HG03521 (cell line): ENCODE measurements around the gene BST1.
"Not testable (repeated sequence)": the region's sequence is repeated elsewhere in the genome, so short reads cannot be mapped to it uniquely, and the experiment has no call there.

ENCODE experiments used
- ATAC-seq: cut with Tn5 transposase; IDR thresholded peaks from one replicate; pipeline ENCODE4 v1.9.1; 2021; ENCODE audit warnings: mild to moderate bottlenecking, moderate library complexity; ENCODE audit not compliant: unreplicated experiment

BST1 gene

DNA sequence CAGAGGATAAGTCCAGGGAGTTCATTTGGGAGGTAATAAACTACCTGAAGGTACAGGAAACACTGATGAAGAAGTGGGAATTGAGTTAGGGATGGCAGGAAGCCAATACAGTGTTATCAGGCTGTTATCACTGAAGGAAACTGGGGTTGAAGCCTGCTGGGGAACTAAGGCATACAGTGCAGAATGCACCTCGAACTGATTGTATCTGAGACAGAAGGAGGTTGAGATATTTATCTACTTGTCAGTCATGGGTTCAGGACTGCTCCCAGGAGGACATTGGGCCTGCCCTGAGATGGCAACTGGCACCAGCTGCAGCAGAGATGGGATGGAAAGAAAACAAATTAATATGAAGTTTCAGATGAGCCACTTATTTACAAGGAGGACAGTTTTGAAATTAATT, 39.8 kb downstream of the BST1 start:
- ATAC-seq, result no peak

DNA sequence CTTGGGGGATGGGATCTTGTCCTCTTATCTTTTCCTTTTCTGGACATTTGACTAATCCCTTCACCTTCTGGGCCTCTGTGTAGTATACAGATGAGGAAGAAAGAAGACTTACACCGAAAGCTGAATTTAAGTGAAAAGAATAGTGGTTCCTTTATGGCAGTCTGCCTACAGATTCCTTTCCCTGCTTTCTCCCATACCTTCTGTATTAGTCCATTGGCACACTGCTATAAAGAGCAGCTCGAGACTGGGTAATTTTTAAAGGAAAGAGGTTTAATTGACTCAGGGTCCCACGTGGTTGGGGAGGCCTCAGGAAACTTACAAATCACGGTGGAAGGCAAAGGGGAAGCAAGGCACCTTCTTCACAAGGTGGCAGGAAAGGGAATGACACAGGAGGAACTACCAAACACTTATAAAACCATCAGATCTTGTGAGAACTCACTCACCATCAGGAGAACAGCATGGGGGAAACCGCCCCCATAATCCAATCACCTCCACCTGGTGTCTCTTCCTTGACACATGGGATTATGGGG, 41.2 kb downstream of the BST1 start:
- ATAC-seq, result no peak

DNA sequence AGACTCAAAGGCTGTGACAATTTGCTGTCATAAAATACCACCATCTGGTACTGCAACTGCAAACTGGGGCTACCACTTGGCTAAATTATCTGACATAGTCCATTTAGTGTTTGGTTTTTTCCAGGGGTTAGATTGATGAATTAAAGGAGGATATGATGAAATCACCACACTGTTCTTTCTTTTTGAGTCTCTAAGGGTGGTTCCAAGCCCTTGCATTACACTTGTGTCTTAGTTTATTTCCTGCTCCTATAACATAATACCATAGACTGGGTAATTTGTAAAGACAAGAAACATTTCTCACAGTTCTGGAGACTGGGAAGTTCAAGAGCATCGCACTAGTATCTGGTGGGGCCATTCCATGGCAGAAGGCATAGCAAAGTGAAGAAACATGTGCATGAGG, 43.2 kb downstream of the BST1 start:
- ATAC-seq, result no peak

DNA sequence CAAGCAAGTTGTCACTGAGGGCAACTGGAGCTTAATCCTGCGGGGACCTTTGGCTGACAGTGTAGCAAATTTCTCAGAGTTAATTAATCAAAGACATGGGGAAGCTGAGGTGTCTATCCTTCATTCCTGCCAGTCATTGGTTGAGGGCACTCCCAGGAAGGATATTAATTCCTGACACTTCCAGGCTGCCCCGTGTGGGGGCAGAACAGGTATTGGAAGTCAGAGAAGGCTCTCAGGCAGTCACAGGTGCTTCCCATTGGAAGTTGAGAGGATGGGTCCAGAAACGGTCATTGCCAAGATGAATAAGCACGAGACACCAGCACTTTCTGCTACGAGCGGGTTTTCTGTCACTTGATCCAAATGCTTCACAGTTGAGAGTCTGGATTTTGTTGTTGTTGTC, 46.1 kb downstream of the BST1 start:
- no peak for ATAC-seq

DNA sequence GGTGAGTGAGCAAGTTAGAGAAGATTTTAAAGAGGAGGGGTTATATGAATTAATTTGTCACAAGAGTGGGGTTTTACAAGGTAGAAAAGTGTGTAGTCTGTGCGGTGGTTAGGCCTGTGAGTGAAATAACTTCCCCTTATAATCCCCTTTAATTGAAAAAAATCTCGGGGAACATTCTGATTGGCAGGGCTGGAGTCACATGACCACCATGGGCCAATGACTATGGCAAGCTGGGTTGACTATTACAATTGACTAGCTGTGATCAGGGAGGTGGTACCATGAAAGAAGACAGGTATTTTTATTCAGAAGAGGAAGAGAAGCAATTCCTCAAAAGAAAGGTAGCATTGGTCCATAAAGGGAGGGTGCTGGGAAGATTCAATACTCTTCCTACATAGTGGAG, 48.3 kb downstream of the BST1 start:
- no peak for ATAC-seq

DNA sequence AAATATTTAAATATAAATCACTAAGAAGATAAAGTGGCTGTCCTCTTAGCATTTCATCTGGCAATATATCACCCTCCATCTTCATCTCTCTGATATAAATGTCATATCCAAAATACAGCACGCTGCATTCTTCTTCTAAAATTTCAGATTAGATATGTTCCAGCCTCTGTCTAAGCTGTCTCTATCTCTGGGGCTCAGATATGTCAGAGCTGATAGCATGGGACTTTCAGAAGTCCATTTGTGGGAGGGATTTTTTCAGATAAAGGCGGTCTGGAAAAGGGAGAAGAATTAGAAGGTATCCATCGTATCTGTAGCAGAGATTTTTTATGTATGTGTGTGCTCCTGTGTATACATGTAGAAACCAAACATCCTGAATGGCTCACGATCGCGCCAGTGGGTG, 50.2 kb downstream of the BST1 start:
- no peak for ATAC-seq

DNA sequence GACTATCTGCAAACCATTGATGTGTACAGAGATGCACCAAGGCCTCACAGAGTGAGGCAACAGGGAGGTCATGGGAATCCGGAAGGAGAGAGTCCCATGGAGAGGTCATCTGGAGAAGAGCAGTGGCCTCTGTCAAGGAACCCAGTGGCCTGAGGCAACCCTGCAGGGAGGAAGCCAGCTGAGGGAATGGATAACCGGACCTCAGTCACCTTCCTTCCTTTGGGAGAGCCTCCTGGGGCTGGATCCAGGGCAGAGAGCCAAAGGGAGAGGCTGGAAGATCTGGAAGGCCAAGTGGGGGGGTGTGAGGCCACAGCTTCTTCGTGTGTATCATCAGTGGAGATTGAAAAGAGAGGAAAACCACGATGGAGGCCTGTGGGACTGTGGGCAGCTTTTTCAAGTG, 50.9 kb downstream of the BST1 start:
- ATAC-seq, result no peak

DNA sequence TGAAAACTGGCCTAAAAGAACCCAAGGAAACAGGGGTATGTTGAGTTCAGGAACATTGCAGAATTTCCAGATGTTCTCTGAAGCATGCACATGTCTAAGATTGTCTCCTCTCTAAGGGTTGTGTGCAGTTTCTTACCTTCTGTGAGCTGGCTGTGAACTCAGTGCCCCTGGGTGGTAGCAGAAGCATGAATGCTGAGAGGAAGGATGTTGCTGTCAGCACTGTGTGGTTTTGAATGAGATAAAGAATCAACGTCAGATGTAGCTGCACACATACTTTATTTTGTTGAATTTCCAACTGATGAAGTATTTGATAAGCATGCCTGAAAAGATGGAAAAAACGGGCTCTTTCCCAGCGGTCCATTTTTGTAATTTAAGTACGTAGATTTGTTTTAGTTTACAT, 51.5 kb downstream of the BST1 start:
- ATAC-seq, result no peak

DNA sequence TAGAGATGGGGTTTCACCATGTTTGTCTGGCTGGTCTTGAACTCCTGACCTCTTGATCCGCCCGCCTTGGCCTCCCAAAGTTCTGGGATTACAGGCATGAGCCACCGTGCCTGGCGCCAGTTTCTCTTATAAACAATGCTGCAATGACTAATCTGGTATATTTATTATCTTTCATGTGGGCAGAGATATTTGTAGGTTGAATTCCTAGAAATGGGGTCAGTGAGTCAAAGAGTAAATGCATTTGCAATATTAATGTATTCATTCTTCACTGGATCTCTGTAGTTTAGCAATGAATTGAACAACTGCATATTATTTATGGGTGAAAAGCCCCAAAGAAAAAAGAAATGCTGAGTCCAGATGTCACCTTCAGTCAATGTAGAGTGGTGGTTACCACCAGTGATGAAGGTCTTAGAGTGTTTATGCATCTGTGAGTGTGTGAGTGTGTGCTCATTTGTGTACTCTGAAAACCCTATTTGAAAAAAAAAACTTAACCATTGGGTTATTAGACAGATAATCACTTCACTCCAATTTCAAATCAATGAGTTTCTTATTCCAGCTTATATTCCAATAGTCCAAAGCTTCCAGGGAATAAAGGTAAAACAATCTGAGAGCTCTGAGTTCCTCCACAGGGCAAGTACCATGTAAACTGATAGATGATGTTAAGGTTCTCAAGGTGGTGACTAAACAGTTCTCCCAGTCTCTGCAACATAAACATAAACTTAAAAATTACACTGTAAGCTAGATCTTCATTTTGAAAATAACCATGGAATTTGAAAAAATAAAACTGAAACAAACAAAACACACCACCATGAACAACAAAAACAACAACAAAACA, 52.7 kb downstream of the BST1 start:
- ATAC-seq, result peak; percentile 3

DNA sequence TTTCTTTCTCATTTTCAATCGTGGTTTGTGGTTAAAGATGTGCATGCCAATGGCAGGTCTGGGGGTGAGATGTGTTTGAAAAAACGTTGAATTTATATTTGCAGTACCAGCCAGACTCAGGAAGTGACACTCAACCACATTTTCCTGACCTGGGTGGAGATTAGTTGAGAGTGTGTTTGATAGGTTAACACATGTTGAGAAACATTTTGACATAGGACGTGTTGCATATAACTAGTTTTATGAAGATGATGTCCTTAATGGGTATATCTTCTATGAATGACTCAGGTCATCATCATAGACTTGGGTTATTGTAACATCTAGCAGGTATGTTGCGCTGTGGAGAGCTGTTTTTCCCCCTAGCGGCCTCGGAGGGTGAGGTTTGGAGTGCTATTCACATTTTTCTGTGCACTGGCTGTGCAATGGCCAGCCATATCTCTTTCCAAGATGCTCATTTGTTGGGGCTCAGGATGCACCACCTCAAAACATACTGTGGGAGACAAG, 53.5 kb downstream of the BST1 start:
- peak; percentile 75 for ATAC-seq

DNA sequence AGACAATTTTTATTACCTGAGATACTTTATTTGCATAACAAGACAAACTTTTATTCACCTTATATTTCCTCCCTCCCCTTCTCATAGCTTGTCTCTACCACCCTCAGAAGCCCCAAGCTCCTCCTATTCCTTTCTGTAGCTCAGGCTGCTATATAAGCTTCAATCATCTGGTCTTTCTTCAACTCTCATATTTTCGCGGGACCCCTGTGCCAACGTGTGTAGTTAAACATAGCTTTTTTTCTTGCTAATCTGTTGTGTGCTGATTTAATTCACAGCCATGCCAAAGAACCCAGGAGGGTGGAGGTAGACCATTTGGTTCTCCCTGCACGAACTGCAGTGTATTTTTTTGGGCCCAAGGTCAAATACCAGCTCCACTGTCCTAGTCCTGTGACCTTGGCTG, 54.2 kb downstream of the BST1 start:
- ATAC-seq, result no peak

DNA sequence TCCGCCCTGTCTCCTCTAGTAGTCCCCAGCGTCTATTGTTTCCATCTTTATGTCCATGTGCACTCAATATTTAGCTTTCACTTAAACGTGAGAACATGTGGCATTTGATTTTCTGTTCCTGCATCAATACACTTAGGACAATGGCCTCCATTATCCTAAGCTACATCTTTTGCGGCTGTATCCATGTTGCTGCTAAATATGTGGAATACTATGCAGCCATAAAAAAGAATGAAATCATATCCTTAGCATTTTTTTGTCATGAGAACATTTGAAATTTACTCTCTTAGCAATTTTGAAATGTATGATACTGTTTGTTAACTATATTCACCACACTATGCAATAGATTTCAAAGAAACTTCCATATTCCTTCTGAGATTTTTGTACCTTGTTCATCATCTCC, 55.4 kb downstream of the BST1 start:
- no peak for ATAC-seq

DNA sequence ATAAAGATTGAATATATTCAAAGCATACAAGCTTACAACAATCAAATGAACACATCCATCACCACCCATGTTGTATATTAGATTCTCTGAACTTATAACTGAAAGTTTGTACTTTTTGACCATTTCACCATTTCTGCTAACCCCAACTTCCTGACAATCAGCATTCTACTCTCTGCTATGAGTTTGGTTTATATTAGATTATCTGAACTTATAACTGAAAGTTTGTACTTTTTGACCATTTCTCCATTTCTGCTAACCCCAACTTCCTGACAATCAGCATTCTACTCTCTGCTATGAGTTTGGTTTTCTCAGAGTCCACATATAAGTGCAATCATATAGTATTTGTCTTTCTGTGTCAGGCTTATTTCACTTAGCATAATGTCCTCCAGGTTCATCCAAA, 59.6 kb downstream of the BST1 start:
- not testable (repeated sequence) for ATAC-seq

DNA sequence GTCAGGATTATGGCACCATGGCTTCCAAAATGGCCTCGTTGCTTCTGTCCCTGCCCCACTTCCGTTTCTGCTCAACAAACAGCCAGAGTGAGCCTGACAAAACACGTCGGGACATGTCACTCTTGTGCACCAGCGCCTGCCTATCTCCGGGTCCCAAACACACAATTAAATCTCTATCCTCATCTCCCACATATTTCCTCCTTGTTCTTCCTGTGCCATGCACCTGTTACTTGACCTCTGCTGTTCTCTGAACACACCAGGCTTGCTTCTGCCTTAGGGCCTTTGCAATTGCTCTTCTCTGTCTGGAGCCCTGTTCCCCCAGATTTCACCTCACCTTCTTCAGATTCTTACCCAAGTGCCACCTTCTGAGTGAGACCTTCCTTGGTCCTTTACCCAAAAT, 62.5 kb downstream of the BST1 start:
- ATAC-seq, result no peak

DNA sequence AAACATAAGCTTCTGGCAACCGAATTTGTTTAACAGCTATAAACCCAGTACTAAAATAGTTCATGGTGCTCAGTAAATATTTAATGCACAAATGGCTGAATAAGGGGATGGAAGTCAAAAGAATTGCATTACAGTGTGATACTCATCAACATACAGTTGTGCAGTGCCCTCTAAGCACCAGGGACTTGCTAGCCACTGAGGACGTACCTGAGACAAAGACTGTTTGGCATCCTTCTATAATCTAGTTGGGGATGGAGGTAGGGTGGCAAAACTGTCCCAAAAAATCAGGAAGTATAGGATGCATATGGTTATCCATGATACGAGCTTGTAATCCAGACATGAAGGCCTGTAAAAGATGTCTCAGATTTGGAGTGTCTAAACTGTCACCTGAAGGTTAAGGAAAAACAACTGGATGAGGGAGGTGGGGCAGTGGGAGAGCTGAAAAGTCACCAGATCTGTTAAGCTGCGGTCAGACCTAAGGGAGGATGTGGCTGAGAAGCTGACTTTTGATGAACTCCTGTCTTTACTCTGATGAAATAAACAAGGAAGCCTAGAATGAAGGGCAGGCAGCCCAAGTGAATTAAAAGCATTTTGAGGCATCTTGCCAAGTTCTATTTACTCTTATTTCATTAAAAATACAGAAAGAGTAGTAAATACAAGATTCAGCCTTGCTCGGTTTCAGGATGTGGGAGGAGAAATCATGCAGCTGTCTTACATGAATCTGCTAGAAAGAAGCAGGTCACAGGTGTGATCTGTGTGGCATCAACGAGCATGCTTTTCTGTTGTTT, 63.2 kb downstream of the BST1 start:
- peak; percentile 60 for ATAC-seq

DNA sequence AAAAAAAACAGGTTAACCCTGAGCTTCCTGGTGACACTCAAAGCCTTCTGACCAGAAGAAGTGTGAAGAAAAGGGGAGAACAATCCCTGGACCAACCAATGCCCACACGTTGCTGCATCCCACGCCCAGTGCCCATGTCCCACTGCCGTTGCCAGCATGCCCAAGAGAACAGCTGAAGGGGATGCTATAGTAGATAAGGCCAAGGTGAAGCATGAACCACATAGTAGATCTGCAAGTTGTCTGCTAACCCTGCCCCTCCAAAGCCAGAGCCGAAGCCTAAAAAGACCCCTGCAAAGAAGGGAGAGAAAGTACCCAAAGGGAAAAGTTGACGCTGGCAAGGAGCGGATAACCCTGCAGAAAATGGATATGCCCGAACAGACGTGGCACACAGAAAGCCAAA, 64.0 kb downstream of the BST1 start:
- no peak for ATAC-seq

DNA sequence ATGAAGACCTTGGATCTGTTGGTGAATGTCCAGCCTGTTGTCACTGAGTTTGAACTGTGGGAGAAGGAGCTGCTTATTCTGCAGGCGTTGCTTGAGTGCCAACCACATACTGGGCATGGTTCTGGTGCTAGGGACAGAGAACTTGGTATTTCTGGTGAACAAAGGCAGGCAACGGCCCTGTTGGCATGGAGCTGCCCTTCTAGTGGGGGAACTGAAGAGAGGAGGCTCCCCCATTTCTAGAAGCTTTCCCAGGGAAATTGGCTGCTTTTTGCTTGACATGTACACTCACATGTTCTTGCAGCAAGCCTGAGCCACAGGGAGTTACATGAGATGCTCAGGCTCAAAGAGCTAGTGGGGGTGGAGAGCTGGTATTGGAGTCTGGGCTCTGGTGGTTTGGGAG, 66.3 kb downstream of the BST1 start:
- ATAC-seq, result no peak

DNA sequence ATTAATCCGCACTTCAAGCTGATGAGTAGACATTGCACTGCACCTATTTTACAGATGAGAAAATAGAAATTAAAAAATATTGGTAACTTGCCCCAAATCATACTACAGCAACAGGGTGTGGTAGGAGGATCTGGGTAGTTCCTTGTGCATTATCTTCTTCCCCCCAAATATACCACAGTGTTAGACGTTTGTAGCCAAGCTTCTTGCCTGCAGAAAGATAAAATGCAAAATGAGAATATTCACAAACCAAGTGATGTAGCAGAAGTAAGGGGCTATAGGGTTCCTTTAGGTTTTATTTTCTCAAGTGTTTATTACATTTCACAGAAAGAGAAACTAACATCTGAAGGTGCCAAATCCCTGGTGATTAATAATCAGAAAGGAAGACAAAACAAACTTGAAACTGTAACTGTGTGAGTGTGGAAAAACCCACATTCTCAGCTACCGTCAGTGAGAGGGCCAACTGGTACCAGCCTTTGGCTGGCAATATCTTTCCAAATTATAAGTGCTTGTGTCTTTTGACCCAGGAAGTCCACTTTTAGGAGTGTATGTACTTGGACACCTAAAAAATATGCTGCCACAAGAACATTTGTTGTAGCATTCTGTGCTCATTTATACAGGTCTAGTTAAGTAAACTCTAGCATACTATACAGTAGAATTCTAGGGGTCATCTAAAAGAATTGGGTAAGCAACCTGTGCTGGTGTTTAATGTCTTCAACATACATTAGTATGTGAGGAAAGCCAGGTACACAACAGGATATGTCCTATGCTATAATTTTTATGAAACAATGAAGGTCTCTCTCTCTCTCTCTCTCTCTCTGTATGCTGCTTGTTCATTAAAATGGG, 68.6 kb downstream of the BST1 start:
- peak; percentile 48 for ATAC-seq

DNA sequence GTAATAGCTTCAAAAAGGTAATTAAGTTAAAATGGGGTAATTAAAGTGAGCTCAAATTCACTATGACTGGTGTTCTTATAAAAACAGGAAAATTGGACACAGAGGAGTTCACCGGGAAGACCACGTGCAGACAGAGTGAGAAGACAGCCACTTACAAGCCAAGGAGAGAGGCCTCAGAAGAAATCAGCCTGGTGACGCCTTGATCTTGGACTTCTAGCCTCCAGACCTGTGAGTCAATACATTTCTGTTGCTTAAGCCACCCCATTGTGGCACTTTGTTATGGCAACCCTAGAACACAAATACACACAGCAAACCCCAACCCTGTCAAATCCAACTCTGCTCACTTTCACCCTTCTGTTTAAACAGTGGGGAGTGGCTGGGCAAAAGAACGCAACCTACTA, 71.2 kb downstream of the BST1 start:
- ATAC-seq, result no peak

DNA sequence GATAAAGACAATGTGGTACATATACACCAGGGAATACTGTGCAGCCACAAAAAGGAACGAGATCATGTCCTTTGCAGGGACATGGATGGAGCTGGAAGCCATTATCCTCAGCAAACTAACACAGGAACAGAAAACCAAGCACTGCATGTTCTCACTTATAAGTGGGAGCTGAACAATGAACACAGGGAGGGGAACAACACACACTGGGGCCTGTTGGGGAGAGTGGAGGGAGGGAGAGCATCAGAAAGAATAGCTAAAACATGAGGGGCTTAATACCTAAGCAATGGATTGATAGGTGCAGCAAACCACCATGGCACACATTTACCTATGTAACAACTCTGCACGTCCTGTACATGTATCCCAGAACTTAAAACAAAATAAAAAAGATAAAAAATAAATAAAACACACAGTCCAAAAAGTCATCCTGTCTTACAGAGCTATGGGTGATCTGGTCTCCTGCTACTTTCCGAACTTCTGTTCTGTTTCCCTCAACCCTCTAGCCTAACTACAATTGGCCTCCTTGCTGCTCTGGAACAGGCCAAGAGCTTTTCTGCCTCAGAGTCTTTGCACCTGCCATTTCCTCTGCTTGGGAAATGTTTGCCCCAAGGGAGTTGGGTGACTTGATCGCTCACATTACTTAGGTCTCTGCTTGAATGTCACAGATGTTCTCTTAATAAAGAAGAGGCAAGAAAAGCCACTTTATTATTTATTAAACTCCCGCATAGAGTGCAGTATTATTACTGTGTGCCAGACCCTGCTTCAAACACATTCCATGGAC, 74.2 kb downstream of the BST1 start:
- ATAC-seq, result no peak
